Stimulated activated CD4-positive, alpha-beta T cell treated with anti-CD3 and anti-CD28 coated beads, TNF-alpha, amount 100 ng/mL, for 24 hours (primary cell): ENCODE results near the gene FRAT2.
"Not testable (repeated sequence)": the region's sequence is repeated elsewhere in the genome, so short reads cannot be mapped to it uniquely, and the experiment has no call there.

Experiments
- DNase-seq, 3 experiments: peaks; one replicate each; pipeline ENCODE4 v3.0.0-alpha.2; 2020; ENCODE audit warnings: low read depth in 3 of 3

The FRAT2 gene

GRCh38 chr10:97291357-97292096 lies 43.0 kb downstream of the FRAT2 start:
- no peak for DNase-seq

DNA sequence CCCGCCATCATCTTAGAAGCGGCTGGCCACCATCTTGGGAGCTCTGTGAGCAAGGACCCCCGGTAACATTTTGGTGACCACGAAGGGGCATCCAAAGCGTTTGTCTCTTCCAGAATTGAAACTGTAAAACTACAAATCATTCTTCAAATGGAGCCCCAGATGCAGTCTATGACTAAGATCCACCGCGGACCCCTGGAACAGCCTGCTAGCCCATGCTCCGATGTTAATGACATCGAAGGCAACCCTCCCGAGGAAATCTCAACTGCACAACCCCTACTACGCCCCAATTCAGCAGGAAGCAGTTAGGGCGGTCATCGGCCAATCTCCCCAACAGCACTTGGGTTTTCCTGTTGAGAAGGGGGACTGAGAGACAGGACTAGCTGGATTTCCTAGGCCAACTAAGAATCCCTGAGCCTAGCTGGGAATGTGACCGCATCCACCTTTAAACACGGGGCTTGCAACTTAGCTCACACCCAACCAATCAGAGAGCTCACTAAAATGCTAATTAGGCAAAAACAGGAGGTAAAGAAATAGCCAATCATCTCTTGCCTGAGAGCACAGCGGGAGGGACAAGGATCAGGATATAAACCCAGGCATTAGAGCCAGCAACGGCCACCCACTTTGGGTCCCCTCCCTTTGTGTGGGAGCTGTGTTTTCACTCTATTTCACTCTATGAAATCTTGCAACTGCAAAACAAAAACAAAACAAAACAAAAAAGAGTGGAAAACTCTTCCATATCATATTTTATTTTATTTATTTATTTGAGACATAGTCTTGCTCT lies 43.8 kb downstream of the FRAT2 start:
- DNase-seq: not testable (repeated sequence)

- not testable (repeated sequence) for DNase-seq
Observed at GRCh38 chr10:97290076-97290475, 44.5 kb downstream of the FRAT2 start.
